Muscle layer of duodenum (tissue), 2 donors: ENCODE measurements around the gene NAV1.
A peak's percentile ranks its signal among the peaks of the same experiment; 100 is the strongest.

Experiments used
- H3K27ac ChIP-seq: one replicate; pipeline ENCODE4 v1.7.0; 2013; ENCODE audit warnings: mild to moderate bottlenecking, low read length
- H3K27me3 ChIP-seq: one replicate; pipeline ENCODE4 v1.7.0; 2013; ENCODE audit warnings: low read depth, mild to moderate bottlenecking, control low read depth, low read length
- H3K36me3 ChIP-seq, 2 donors: one replicate each; pipeline ENCODE4 v1.7.0; 2013; ENCODE audit warnings: low read length in 2 of 2, control low read depth in 1 of 2, mild to moderate bottlenecking in 1 of 2; ENCODE audit not compliant: insufficient read depth in 2 of 2, control insufficient read depth in 1 of 2
- H3K4me1 ChIP-seq, 2 donors: one replicate each; pipeline ENCODE4 v1.7.0; 2013; ENCODE audit warnings: low read length in 2 of 2, mild to moderate bottlenecking in 2 of 2, control low read depth in 1 of 2, moderate library complexity in 1 of 2; ENCODE audit not compliant: insufficient read depth in 2 of 2, control insufficient read depth in 1 of 2
- H3K4me3 ChIP-seq, 2 donors: one replicate each; pipeline ENCODE4 v1.7.0; 2013; ENCODE audit warnings: low read length in 2 of 2, low read depth in 1 of 2, mild to moderate bottlenecking in 1 of 2
- H3K9me3 ChIP-seq, 2 donors: one replicate each; pipeline ENCODE4 v1.7.0; 2013; ENCODE audit warnings: low read length in 2 of 2, control low read depth in 1 of 2, mild to moderate bottlenecking in 1 of 2; ENCODE audit not compliant: control insufficient read depth in 1 of 2
- donor health status: healthy.

The NAV1 gene

DNA sequence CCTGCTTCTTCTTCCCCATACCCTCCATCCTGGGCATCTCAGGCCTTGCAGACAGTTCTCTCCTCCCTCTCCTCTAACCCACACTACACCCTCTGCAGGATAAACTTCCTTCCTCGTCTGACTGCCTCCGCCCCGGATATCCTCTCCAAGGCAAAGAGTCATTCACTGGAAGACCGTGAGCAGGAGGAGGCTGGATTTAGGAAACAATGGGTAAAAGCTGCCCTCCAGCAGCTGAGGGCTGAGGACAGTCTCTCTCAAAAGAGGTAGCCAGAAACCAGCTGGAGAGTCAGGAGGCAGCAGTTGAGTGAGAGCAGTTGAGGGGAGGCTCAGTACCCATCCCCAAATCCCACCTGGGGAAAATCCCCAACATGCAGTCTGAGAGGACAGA, 33.4 kb upstream of the NAV1 start:
- peaks cover 0 to 7% of the 10 kb centered on the region in 2 donors for H3K36me3 ChIP-seq
- peaks cover 29% of the 10 kb centered on the region in 2 donors for H3K4me1 ChIP-seq
- H3K4me3 ChIP-seq = peak overlapping the region; percentile 84 to 86
- H3K27me3 ChIP-seq = no peaks in the 10 kb centered on the region
- H3K27ac ChIP-seq = peak overlapping the region; percentile 97
- no peaks in the 10 kb centered on the region for H3K9me3 ChIP-seq

DNA sequence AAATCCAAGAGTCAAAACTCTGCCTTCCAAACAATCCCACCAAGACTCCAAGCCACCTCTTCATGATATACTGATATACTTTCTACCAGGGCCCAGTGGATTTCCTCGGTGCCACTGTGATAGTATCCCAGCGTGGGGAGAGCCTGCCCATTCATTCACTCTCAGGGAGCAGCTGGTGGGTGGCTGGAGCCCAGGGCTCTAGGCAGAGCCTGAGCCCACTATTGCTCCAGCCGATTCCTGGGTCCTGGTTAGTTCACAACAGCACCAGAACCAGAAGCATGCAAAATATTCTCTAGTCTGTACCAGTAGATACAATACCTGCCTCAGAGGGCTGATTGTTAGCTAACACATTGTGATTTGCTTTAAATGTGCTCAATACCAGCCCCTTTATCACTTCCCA, 32.8 kb upstream of the NAV1 start:
- Histone ChIP-seq H3K4me1 (peaks cover 23 to 27% of the 10 kb centered on the region in 2 donors), H3K36me3 (peaks cover 0 to 7% of the 10 kb centered on the region in 2 donors), H3K27me3 (no peaks in the 10 kb centered on the region), H3K9me3 (no peaks in the 10 kb centered on the region), H3K27ac (peak overlapping the region; percentile 97), H3K4me3 (peak overlapping the region; percentile 84 to 86)

DNA sequence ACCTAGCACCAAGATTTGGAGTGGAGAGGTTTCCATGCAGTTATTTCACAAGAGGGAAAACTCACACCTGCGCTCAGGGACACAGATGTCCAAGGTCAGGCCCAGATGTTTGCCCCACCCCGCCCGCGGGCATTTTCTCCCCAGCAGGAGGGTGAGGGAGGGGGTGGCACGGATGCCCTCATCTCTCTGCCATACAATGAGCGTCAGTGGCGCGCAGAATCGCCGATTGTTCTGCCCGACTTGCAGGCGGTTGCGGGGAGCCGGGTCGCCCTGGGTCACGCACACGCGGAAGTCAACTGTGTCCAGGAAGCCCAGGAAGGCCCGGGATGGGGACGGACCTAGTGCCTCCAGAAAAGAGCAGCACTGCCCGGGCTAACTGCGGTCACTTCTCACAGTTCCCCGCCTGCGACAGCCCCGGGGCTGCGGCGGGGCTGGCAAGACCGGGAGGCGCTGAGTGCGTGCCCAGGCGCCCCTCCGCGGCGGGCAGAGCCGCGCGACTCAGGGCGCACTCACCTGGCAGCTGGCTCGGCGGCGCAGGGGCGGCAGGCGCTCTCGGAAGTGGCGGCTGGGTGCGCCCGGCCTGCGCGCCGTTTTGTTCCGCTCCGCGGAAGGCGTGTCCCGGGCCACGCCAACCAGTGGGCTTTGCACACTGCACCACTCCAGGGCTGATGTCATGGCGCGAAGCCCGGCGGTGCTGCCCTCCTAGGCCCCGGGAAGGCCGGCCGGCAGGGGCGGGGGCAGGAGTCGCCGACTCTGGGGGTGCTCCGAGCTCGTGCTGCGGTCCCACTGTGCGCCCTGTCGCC, 32.2 kb upstream of the NAV1 start, which contains the start of gene CSRP1:
CSRP1 (minus strand) TSS at position 567 of the 803 bp plus-strand sequence. CDS start 10,820 bp downstream, outside the sequence.
- H3K27ac ChIP-seq = peak within 1 kb of the TSS; percentile 97
- H3K4me3 ChIP-seq = peak within 1 kb of the TSS; percentile 84 to 86
- H3K9me3 ChIP-seq = no peaks in the 10 kb centered on the region
- H3K36me3 ChIP-seq = peaks cover 0 to 7% of the 10 kb centered on the region in 2 donors
- H3K27me3 ChIP-seq = no peaks in the 10 kb centered on the region
- H3K4me1 ChIP-seq = peaks cover 20 to 32% of the 10 kb centered on the region in 2 donors

DNA sequence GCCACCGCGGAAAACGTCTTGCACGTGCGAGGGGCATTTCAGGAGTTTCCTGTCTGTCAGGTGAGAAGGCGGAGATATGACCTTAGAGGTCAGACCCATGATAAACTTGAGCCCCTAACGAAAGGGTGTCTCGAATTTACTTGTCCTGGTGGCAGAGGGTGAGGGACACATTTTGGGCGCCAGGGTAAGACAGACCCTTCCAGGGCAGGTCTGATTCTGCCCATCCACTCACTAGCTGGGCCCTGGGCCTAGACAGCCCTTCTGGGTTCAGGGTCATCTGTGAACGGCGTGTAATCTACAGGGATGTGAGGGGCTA, 31.6 kb upstream of the NAV1 start:
- no peaks in the 10 kb centered on the region for H3K27me3 ChIP-seq
- H3K9me3 ChIP-seq = no peaks in the 10 kb centered on the region
- peaks cover 20 to 33% of the 10 kb centered on the region in 2 donors for H3K4me1 ChIP-seq
- H3K4me3 ChIP-seq = peak overlapping the region; percentile 84 to 86
- H3K27ac ChIP-seq = peak overlapping the region; percentile 97
- H3K36me3 ChIP-seq = peaks cover 0 to 7% of the 10 kb centered on the region in 2 donors

DNA sequence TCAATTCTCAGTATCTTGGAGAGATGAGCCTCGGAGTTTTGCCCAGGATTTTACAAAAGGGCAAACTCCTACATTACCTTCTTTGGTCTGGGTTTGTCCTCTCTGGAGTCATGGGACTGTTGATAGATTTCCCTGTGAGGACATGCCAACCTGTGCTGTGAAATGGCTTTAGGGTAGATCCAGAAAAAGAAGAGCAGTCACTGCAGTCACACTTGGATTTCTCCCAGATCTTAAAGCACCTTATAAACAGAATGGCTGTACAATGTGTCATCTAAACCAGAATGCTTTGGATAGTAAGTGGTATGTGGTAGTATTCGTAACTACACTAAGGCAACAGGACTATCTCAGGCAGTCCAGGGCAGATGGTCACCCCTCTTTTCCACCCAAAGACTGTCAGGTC, 30.1 kb upstream of the NAV1 start:
- H3K4me1 ChIP-seq = peaks cover 24 to 32% of the 10 kb centered on the region in 2 donors
- H3K27me3 ChIP-seq = no peaks in the 10 kb centered on the region
- H3K27ac ChIP-seq = peak overlapping the region; percentile 97
- no peak overlapping the region for H3K4me3 ChIP-seq
- peaks cover 0 to 4% of the 10 kb centered on the region in 2 donors for H3K36me3 ChIP-seq
- H3K9me3 ChIP-seq = no peaks in the 10 kb centered on the region

DNA sequence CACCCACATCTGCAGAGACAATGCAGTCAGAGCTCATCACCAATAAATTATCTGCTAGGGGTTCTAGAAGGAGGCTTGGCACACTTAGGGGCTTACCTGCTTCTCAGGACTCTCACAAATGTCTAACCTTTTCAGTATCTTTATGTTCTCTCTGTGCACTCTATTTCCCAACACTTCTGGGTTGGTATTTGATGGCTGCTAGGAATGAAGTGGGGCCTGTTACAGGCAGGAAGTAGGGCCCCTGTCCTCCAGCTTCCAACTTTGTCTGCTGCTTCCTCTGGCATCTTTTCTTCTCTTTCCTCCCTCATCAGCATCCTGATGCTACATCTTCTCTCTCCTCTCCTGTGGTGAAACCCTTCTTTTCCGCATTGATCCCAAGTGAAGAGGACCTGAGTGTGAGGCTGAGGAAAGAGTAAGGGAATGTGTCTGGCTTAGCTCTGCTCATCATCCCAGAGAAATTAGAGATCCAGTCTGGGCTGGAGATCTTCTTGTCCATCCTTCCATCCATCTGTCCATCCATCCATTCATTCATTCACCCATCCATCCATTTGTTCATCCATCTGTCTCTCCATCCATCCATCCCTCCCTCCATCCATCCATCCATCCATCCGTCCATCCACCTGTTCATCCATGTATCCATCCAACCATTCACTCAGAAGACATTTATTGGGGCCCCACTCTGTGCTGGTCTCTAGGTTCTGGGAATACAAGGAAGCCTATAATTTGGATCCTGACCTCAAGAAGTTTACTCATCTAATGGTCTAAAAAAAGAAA, 29.1 kb upstream of the NAV1 start:
- Histone ChIP-seq H3K27ac (peak overlapping the region; percentile 19), H3K4me1 (peaks cover 24 to 30% of the 10 kb centered on the region in 2 donors)

DNA sequence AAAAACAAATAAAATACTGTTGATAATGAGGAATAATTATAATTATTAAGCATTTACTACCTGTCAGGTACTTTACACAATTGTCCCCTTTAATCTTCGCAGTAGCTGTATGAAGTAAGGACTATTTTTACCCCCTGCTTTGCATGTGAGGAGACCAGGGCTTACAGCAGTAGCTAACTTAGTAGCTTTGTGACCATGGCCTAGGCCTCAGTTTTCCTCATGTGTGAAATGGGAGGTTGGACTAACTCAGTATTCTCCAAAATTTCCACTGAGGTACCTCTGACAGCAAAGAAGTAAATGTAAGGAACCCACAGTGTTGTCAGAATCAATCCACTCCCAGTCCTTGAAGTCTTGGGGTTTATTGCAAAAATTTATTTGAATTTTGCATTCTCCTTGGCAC, 28.2 kb upstream of the NAV1 start:
- H3K4me1 ChIP-seq = peaks cover 14 to 22% of the 10 kb centered on the region in 2 donors
- H3K36me3 ChIP-seq = no peaks in the 10 kb centered on the region
- no peak overlapping the region for H3K4me3 ChIP-seq
- H3K9me3 ChIP-seq = no peaks in the 10 kb centered on the region
- H3K27ac ChIP-seq = no peak overlapping the region
- no peaks in the 10 kb centered on the region for H3K27me3 ChIP-seq

More for the DNA sequence above, 29.1 kb upstream of the NAV1 start:
- no peak overlapping the region for H3K4me3 ChIP-seq
- no peaks in the 10 kb centered on the region for H3K36me3 ChIP-seq
- H3K9me3 ChIP-seq = no peaks in the 10 kb centered on the region
- H3K27me3 ChIP-seq = no peaks in the 10 kb centered on the region

DNA sequence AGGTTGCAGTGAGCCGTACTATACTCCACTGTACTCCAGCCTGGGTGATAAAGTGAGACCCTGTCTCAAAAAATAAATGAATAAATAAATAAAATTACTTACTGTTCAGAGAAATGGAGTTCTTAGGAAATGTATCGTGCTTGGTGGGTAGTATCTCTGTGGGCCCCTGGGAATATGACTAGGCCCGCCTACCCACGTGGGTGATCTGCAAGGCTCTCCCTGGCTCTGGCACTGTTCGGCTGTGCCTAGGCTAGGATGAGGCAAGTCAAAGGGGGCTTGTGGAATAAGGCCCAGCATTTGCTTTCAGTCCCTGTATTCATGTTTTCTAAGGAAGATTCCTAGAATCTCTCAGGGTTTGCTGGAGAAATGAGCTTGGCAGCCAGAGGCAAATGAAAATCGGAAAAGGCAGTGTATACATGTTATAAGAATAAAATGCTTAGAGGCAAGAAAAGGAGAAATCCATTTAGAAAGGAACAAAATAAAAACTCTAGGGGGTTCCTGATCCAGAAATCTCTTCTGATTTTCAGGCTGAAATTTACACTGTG, 27.5 kb upstream of the NAV1 start:
- peaks cover 12 to 22% of the 10 kb centered on the region in 2 donors for H3K4me1 ChIP-seq
- peak overlapping the region; percentile 5 for H3K27ac ChIP-seq
- no peak overlapping the region for H3K4me3 ChIP-seq
- no peaks in the 10 kb centered on the region for H3K9me3 ChIP-seq
- no peaks in the 10 kb centered on the region for H3K27me3 ChIP-seq
- H3K36me3 ChIP-seq = no peaks in the 10 kb centered on the region

DNA sequence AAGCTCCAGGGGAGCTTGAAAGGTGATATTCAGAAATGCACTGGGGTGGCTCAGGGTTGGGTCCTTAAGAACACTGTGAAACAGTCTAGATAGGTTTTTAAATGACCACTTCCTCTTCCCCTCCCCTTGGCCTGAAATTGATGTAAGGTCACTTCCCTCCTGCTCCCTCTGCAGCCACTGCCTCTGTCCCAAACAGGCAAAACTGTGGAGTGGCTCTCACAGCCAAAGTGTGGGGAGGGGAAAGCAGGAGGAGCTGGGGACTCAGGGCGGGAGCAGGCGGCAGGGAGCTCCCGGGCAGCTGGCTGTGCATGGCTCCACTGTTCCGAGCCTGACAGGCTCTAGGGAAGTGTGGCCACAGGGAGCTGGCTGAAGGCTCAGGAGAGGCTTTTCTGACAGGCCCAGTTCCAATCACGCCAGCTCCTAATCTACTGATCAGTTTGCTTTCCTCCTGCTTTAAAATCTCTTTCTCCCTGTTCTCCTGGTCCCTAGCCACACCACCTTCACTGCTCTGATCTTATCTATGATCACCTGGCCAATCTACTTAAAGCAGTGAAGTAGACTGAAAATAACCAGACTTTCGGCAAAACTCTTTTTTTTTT, 26.9 kb upstream of the NAV1 start:
- no peak overlapping the region for H3K4me3 ChIP-seq
- no peaks in the 10 kb centered on the region for H3K36me3 ChIP-seq
- H3K27ac ChIP-seq = peak overlapping the region; percentile 5
- H3K4me1 ChIP-seq = peaks cover 12 to 22% of the 10 kb centered on the region in 2 donors
- no peaks in the 10 kb centered on the region for H3K9me3 ChIP-seq
- H3K27me3 ChIP-seq = no peaks in the 10 kb centered on the region

DNA sequence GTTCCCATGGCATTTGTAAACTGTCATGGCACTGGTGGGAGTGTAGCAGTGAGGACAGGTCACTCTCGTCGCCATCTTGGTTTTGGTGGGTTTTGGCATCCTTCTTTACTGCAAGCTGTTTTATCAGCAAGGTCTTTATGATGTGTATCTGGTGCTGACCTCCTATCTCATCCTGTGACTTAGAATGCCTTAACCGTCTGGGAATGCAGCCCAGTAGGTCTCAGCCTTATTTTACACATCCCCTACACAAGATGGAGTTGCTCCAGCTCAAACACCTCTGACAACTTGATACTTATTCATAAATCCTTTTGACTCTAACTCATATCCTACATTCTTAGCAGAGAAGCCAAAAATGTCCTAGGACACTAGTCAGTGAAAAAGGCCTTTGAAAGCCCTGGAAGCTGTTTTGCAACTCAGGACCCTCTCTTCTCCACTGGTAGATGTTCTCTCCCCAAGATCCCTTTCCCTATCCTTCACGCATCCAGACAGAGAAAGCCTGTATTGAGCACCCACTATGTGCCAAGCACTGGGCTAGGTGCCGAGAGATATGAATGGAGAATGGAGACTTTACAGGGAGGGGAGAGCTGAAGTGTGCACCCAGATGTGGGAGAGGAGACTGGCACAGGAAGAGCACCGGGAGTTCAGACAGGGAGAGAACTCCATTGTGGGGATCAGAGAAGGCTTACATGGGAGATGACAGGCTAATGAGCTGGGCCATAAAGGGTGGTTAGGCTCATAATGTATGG, 25.3 kb upstream of the NAV1 start:
- peaks cover 4 to 16% of the 10 kb centered on the region in 2 donors for H3K4me1 ChIP-seq
- no peak overlapping the region for H3K27ac ChIP-seq
- no peaks in the 10 kb centered on the region for H3K36me3 ChIP-seq
- no peaks in the 10 kb centered on the region for H3K27me3 ChIP-seq
- H3K9me3 ChIP-seq = no peaks in the 10 kb centered on the region
- no peak overlapping the region for H3K4me3 ChIP-seq
